Omental fat pad (tissue), 4 donors: ENCODE results near the gene OAS2. TPM values are rescaled to one million over a fixed set of nuclear protein-coding genes. Genes with fewer than 3 reads are reported as not detected.

ENCODE experiments used
- ATAC-seq: fragments of 150-250 bp; one replicate; pipeline ENCODE4 v1.9.1; 2016; ENCODE audit warnings: mild to moderate bottlenecking, moderate library complexity; ENCODE audit not compliant: low FRiP score
- DNase-seq: peaks from one replicate; pipeline ENCODE4 v3.0.0-alpha.2; 2019; ENCODE audit warnings: low spot score
- CTCF ChIP-seq, 3 donors: fragments of 450-650 bp; IDR thresholded peaks; one replicate each; pipeline ENCODE4 v1.5.1; 2016 to 2017; ENCODE audit warnings: antibody characterized with exemption in 3 of 3, mild to moderate bottlenecking in 3 of 3, moderate library complexity in 2 of 3
- total RNA-seq, 4 donors: library from RNA; depleted of rRNA; stranded (reverse); fragments of >200 nt; gene quantifications; one replicate each; pipeline ENCODE4 v1.1.0, GENCODE V29; 2016

The OAS2 gene
- total RNA-seq, 4 donors from 2014 or later, result 8.2 to 41.9 (median 13.2) TPM

DNA sequence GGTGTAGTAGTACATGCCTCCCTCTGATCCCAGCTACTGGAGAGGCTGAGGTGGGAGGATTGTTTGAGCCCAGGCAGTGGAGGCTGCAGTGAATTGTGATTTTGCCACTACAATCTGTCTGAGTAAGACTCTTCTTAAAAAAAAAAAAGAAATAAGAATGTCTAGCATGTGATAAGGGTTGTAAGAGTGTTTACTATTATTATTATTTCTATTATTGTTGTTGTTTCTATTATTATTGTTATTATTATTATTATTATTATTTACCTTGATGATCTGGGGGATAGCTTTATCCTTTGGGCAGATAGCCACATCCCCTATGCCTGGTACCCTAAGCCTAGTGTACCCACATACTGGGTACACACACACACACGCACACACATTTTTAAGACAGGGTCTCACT lies 35.7 kb upstream of the OAS2 start:
- DNase-seq, result no peak
- no peak for TF ChIP-seq CTCF (IDR thresholded peaks at IDR 0.05)
- ATAC-seq, result no peak

DNA sequence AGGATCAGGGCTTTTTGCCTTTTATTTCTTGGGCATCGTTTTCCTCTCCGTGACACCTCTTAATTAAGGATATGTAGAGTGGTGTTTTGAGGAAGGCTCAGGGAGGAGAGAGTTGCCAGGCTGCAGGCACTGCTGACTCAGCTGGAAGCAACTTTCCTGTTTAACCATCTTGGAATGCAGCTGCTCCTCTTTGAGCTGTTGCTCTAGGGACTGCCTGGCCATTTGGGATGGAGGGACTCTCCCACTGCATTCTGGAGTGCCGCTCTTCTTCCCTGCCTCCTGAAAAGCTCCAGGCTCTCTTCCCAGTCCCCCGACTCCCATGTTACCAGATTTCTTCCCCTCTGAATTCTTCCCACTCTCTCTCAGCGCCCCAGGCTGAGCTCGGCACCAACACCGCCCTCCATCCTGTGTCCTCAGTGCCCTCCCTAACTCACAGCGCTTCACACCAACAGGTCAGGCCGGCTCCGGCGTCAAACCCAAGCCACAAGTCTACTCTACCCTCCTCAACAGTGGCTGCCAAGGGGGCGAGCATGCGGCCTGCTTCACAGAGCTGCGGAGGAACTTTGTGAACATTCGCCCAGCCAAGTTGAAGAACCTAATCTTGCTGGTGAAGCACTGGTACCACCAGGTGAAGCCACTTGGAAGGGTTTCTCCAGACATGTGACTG lies 34.2 kb upstream of the OAS2 start:
- TF ChIP-seq CTCF (IDR thresholded peaks at IDR 0.05), result no peak
- no peak for ATAC-seq
- DNase-seq, result no peak

DNA sequence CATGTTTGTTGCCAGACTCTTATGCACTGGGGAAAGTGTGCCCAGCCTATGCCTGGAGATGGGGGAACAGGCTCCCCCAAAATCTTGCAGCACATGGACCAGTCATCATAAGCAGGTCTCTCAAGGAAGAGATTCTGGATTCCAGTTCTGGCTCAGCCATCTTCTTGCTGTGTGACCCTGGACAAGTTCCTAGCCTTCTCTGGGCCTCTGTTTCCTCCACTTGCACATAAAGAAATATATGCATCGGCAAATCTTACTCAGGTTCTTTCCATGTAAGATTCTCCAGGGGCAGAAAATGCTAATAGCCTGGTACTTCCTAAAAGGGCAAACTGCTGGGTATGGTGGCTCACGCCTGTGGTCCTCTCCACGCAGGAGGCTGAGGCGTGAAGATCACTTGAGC lies 32.8 kb upstream of the OAS2 start:
- ATAC-seq (no peak), DNase-seq (no peak)
- TF ChIP-seq CTCF (IDR thresholded peaks at IDR 0.05), result no peak

GRCh38 chr12:112946236-112947000 lies 31.9 kb upstream of the OAS2 start:
- DNase-seq (no peak), ATAC-seq (no peak)
- no peak for TF ChIP-seq CTCF (IDR thresholded peaks at IDR 0.05)

DNA sequence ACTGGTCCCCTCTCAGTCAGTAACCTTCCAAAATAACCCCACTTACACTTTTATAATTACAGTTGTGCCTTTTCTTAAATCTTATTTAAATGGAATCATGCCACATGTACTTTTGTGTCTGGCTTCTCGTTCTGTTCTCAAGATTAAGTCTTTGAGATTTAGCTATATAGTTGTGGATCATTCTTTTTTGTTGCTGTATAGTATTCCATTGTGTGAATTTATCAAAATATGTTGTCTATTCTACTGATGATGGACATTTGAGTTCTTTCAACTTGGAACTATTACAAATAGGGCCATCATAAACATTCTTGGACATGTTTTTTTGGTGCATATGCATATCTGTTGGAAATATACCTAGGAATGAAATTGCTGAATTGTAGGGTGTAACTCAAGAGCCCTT lies 31.0 kb upstream of the OAS2 start:
- no peak for TF ChIP-seq CTCF (IDR thresholded peaks at IDR 0.05)
- ATAC-seq (no peak), DNase-seq (no peak)

- ATAC-seq, result no peak
- no peak for TF ChIP-seq CTCF (IDR thresholded peaks at IDR 0.05)
- DNase-seq, result no peak
These were observed 30.6 kb upstream of the OAS2 start for GRCh38 chr12:112947761-112948160.

DNA sequence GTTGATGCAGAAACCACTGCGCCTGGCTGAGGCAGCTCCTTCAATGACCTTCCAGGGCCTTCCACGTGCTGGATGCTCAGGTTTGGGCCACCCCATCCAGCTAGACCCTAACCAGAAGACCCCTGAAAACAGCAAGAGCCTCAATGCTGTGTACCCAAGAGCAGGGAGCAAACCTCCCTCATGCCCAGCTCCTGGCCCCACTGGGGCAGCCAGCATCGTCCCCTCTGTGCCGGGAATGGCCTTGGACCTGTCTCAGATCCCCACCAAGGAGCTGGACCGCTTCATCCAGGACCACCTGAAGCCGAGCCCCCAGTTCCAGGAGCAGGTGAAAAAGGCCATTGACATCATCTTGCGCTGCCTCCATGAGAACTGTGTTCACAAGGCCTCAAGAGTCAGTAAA lies 29.5 kb upstream of the OAS2 start:
- DNase-seq (no peak), ATAC-seq (no peak)
- no peak for TF ChIP-seq CTCF (IDR thresholded peaks at IDR 0.05)
